KMS-11 (cell line): ENCODE data around the gene USP50.
"Not testable (repeated sequence)": the region's sequence is repeated elsewhere in the genome, so short reads cannot be mapped to it uniquely, and the experiment has no call there.

ENCODE experiments used
- H2AFZ ChIP-seq: fragments of 200-600 bp; sonication (generic); 2 replicates; pipeline ENCODE4 v1.6.1; 2016; ENCODE audit warnings: antibody characterized with exemption, mixed run types, low read depth
- H3K27ac ChIP-seq: fragments of 200-600 bp; sonication (generic); 2 replicates; pipeline ENCODE4 v1.6.1; 2016; ENCODE audit warnings: mild to moderate bottlenecking, mixed run types
- H3K27me3 ChIP-seq: fragments of 200-600 bp; sonication (generic); 2 replicates; pipeline ENCODE4 v1.6.1; 2017; ENCODE audit warnings: mild to moderate bottlenecking, low read depth, mixed run types, moderate library complexity; ENCODE audit not compliant: insufficient read depth
- H3K36me3 ChIP-seq: fragments of 200-600 bp; sonication (generic); 2 replicates; pipeline ENCODE4 v1.6.1; 2017; ENCODE audit warnings: mild to moderate bottlenecking, mixed run types; ENCODE audit not compliant: insufficient read depth
- H3K4me1 ChIP-seq: fragments of 200-600 bp; sonication (generic); 2 replicates; pipeline ENCODE4 v1.6.1; 2016; ENCODE audit warnings: mild to moderate bottlenecking, low read depth, mixed run types; ENCODE audit not compliant: poor library complexity, severe bottlenecking
- H3K4me2 ChIP-seq: fragments of 200-600 bp; sonication (generic); 2 replicates; pipeline ENCODE4 v1.7.0; 2016; ENCODE audit warnings: mild to moderate bottlenecking, mixed run types
- H3K4me3 ChIP-seq: fragments of 200-600 bp; sonication (generic); IDR thresholded peaks from 2 replicates; pipeline ENCODE4 v1.6.1; 2017; ENCODE audit warnings: low read depth, low read length, mixed read lengths; ENCODE audit not compliant: insufficient read depth
- H3K79me2 ChIP-seq: fragments of 200-600 bp; sonication (generic); 2 replicates; pipeline ENCODE4 v1.6.1; 2016; ENCODE audit warnings: low read depth, mixed run types; ENCODE audit not compliant: insufficient read depth
- H3K9ac ChIP-seq: fragments of 200-600 bp; sonication (generic); 2 replicates; pipeline ENCODE4 v1.6.1; 2016; ENCODE audit warnings: mild to moderate bottlenecking, mixed run types
- H4K20me1 ChIP-seq: fragments of 200-600 bp; sonication (generic); 2 replicates; pipeline ENCODE4 v1.6.1; 2016; ENCODE audit warnings: mild to moderate bottlenecking, mixed run types; ENCODE audit not compliant: insufficient read depth
- TF ChIP-seq, protein P1 (sequence below): fragments of 200-600 bp; sonication (generic); conservative IDR thresholded peaks from 2 replicates; pipeline ENCODE4 v1.6.1; 2017; ENCODE audit warnings: low read depth, mild to moderate bottlenecking, antibody characterized with exemption, low read length, moderate library complexity, mixed read lengths

The USP50 gene

DNA sequence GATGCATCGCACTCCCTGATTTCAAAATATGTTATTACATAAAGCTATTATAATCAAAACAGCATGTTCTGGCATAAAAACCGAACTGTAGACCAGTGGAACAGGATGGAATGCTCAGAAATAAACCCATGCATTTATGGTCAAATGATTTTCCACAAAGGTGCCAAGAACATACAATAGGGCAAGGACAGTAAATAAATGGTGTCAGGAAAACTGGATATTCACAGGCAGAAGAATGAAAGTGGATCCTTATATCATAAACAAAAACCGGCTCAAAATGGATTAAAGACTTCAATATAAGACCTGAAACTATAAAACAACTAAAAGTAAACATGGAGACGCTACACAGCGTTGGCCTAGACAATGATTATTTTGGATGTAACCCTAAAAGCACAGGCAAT lies 22.6 kb downstream of the USP50 start:
- H3K27ac ChIP-seq: no peak overlapping the region
- H3K27me3 ChIP-seq: no peaks in the 10 kb centered on the region
- no peak overlapping the region for H2AFZ ChIP-seq
- H3K4me1 ChIP-seq: no peaks in the 10 kb centered on the region
- no peak overlapping the region for H3K4me3 ChIP-seq
- no peaks in the 10 kb centered on the region for H3K36me3 ChIP-seq
- no peak overlapping the region for H3K4me2 ChIP-seq
- no peak overlapping the region for H3K9ac ChIP-seq
- no peaks in the 10 kb centered on the region for H4K20me1 ChIP-seq
- TF ChIP-seq, protein P1, sequence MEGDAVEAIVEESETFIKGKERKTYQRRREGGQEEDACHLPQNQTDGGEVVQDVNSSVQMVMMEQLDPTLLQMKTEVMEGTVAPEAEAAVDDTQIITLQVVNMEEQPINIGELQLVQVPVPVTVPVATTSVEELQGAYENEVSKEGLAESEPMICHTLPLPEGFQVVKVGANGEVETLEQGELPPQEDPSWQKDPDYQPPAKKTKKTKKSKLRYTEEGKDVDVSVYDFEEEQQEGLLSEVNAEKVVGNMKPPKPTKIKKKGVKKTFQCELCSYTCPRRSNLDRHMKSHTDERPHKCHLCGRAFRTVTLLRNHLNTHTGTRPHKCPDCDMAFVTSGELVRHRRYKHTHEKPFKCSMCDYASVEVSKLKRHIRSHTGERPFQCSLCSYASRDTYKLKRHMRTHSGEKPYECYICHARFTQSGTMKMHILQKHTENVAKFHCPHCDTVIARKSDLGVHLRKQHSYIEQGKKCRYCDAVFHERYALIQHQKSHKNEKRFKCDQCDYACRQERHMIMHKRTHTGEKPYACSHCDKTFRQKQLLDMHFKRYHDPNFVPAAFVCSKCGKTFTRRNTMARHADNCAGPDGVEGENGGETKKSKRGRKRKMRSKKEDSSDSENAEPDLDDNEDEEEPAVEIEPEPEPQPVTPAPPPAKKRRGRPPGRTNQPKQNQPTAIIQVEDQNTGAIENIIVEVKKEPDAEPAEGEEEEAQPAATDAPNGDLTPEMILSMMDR: no peak
- H3K79me2 ChIP-seq: no peaks in the 10 kb centered on the region

DNA sequence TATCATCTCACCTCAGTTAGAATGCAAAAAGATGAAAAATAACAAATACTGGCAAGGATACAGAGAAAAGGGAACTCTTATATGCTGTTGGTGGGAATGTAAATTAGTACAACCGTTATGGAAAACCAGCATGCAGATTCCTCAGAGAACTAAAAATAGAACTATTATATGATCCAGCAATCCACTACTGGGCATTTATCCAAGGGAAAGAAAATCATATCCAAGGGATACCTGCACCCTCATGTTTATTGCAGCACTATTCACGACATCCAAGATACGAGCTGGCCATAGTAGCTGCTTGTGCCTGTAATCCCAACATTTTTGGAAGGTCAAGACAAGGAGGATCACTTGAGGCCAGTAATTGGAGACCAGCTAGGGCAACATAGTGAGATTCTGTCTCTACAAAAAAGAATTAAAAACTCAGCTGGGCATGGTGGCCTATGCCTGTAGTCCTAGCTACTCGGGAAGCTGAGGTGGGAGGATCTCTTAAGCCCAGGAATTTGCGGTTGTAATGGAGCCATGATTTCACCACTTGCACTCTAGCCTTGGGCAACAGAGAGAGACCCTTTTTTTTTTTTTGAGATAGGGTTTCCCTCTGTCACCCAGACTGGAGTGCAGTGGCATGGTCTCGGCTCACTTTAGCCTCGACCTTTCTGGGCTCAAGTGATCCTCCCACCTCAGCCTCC lies 26.6 kb downstream of the USP50 start:
- TF ChIP-seq, protein P1: no peak
- Histone ChIP-seq H3K4me1 (no peaks in the 10 kb centered on the region), H3K9ac (no peak overlapping the region), H4K20me1 (no peaks in the 10 kb centered on the region), H3K27me3 (no peaks in the 10 kb centered on the region), H3K4me2 (no peak overlapping the region), H3K36me3 (no peaks in the 10 kb centered on the region), H3K4me3 (no peak overlapping the region), H3K79me2 (no peaks in the 10 kb centered on the region), H2AFZ (no peak overlapping the region), H3K27ac (no peak overlapping the region)

DNA sequence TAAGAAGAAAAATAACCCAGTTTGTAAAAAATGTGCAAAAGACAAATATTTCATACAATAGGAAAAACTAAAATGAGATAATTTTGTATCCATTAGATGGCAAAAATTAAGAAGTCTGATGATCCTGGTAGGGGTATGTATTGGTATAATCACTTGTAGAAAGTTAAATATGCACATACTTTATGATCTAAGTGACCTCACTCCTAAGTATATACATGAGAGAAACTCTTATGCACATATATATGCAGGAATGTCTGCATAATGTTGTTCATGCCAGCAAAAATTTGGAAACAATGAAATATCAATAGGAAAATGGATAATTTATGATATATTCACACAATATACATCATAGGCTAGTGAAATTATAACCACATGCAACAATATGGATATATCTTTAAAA lies 33.5 kb downstream of the USP50 start:
- TF ChIP-seq, protein P1: no peak

DNA sequence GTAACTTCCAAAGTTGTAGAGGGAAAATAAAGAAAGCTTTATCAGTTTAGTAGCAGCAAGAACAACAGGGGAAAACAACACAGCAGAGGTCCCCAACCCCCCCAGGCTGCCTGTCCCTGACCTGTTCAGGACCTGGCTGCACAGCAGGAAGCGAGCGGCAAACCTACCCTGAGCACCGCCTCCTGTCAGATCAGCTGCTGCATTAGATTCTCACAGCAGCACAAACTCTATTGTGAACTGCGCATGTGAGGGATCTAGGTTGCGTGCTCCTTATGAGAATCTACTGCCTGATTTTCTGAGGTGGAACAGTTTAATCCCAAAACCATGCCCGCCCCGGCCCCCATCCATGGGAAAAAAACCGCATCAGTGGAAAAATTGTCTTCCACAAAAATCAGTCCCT lies 40.3 kb downstream of the USP50 start:
- no peaks in the 10 kb centered on the region for H3K79me2 ChIP-seq
- no peaks in the 10 kb centered on the region for H4K20me1 ChIP-seq
- H3K4me2 ChIP-seq: no peak overlapping the region
- no peak overlapping the region for H3K9ac ChIP-seq
- H2AFZ ChIP-seq: no peak overlapping the region
- TF ChIP-seq, protein P1: no peak
- no peaks in the 10 kb centered on the region for H3K36me3 ChIP-seq
- H3K27ac ChIP-seq: no peak overlapping the region
- H3K4me1 ChIP-seq: no peaks in the 10 kb centered on the region
- H3K27me3 ChIP-seq: no peaks in the 10 kb centered on the region
- H3K4me3 ChIP-seq: no peak overlapping the region

More for the DNA sequence above, 33.5 kb downstream of the USP50 start:
- no peaks in the 10 kb centered on the region for H4K20me1 ChIP-seq
- no peak overlapping the region for H2AFZ ChIP-seq
- no peak overlapping the region for H3K9ac ChIP-seq
- H3K4me3 ChIP-seq: no peak overlapping the region
- no peak overlapping the region for H3K4me2 ChIP-seq
- no peaks in the 10 kb centered on the region for H3K27me3 ChIP-seq
- H3K36me3 ChIP-seq: no peaks in the 10 kb centered on the region
- H3K79me2 ChIP-seq: no peaks in the 10 kb centered on the region
- H3K4me1 ChIP-seq: no peaks in the 10 kb centered on the region
- H3K27ac ChIP-seq: no peak overlapping the region

DNA sequence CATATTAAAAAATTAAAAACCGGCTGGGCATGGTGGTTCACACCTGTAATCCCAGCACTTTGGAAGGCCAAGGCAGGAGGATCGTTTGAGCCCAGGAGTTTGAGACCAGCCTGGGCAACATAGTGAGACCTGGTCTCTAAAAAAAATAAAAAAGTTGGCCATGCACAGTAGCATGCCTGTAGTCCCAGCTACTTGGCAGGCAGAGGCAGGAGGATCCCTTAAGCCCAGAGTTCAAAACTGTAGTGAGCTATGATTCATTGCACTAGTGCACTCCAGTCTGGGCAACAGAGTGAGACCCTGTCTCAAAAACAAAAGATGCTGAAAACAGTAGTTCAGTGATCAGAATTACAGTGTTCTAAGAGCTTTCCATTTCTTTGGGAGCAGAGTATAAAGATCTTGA lies 40.8 kb downstream of the USP50 start:
- H3K27ac ChIP-seq, H3K79me2 ChIP-seq, H3K4me1 ChIP-seq, H3K4me3 ChIP-seq, H3K9ac ChIP-seq, H3K4me2 ChIP-seq, H4K20me1 ChIP-seq, H3K36me3 ChIP-seq, H3K27me3 ChIP-seq, H2AFZ ChIP-seq: not testable (repeated sequence)
